Endothelial cell of umbilical vein (primary cell): ENCODE results near the gene ITPRID1. TPM values are rescaled to one million over a fixed set of nuclear protein-coding genes. Genes with fewer than 3 reads are reported as not detected.

ENCODE experiments used
- BruUV-seq: library from RNA; stranded (reverse); fragments of 400-500 nt; replicated peaks from 2 replicates; lab custom pipeline; 2021; lab: Mats Ljungman, UMichigan
- CTCF ChIA-PET: fragments of 300-600, 350-600 bp; sonication (Branson Sonifier 250); formaldehyde crosslinking; loops from one replicate; lab custom pipeline; 2021; ENCODE audit warnings: antibody characterized with exemption, inconsistent platforms; lab: Charles Lee
- POLR2A ChIA-PET: fragments of 300-600, 350-600 bp; sonication (Branson Sonifier 250); formaldehyde crosslinking; loops from one replicate; lab custom pipeline; 2021; ENCODE audit warnings: antibody characterized with exemption, inconsistent platforms; lab: Charles Lee
- DNase-seq: peaks from one replicate; pipeline ENCODE4 v3.0.0-alpha.2; 2011; ENCODE audit warnings: low read depth, low spot score
- FAIRE-seq: peaks from 2 replicates; lab custom pipeline; 2011; peaks lifted over from hg19 to GRCh38; lab: Jason Lieb, UNC
- H2AFZ ChIP-seq: 2 replicates; pipeline ENCODE4 v1.6.0; 2012; ENCODE audit warnings: low read depth, low read length, control low read depth, inconsistent platforms
- H3K27ac ChIP-seq: 2 replicates; pipeline ENCODE4 v1.5.1; 2011; ENCODE audit warnings: low read depth, mild to moderate bottlenecking, control low read depth, low read length, moderate library complexity; ENCODE audit not compliant: insufficient read depth
- H3K27me3 ChIP-seq, 2 experiments: 2 replicates each; pipeline versions ENCODE4 v1.6.0 to v1.6.1; 2011; ENCODE audit warnings: low read length in 2 of 2, mixed read lengths in 1 of 2; ENCODE audit not compliant: control insufficient read depth in 2 of 2, insufficient read depth in 2 of 2
- H3K36me3 ChIP-seq, 2 experiments: 2 replicates in 1 of 2; 3 replicates in 1 of 2; pipeline ENCODE4 v1.5.1; 2011; ENCODE audit warnings: low read length in 2 of 2, mild to moderate bottlenecking in 1 of 2, moderate library complexity in 1 of 2; ENCODE audit not compliant: control insufficient read depth in 2 of 2, insufficient read depth in 2 of 2; ENCODE audit errors: extremely low read depth in 1 of 2
- H3K4me1 ChIP-seq: 3 replicates; pipeline ENCODE4 v1.5.1; 2011; ENCODE audit warnings: mild to moderate bottlenecking, low read length; ENCODE audit not compliant: control insufficient read depth, insufficient read depth; ENCODE audit errors: extremely low read depth
- H3K4me2 ChIP-seq: 2 replicates; pipeline ENCODE4 v1.6.1; 2011; ENCODE audit warnings: low read length, control low read depth, mixed read lengths; ENCODE audit not compliant: insufficient read depth
- H3K4me3 ChIP-seq, 3 experiments: fragments of 200-600 bp in 1 of 3; sonication (generic), shearing (Covaris generic) in 1 of 3; replicated peaks in 1 of 3; 2 replicates each; pipeline ENCODE4 v1.5.1; 2011 to 2016; ENCODE audit warnings: control low read depth in 3 of 3, low read length in 3 of 3, mild to moderate bottlenecking in 2 of 3, inconsistent platforms in 1 of 3, low read depth in 1 of 3, moderate library complexity in 1 of 3; ENCODE audit not compliant: insufficient read depth in 1 of 3
- H3K79me2 ChIP-seq: 2 replicates; pipeline ENCODE4 v1.6.0; 2012; ENCODE audit warnings: low read length, inconsistent platforms; ENCODE audit not compliant: control insufficient read depth, insufficient read depth
- H3K9ac ChIP-seq: replicated peaks from 2 replicates; pipeline ENCODE3; 2011; ENCODE audit warnings: low read length, control low read depth; ENCODE audit not compliant: insufficient read depth; ENCODE audit errors: extremely low read depth
- H3K9me1 ChIP-seq: replicated peaks from 3 replicates; pipeline ENCODE4 v1.6.0; 2011; ENCODE audit warnings: mild to moderate bottlenecking, low read length; ENCODE audit not compliant: control insufficient read depth, insufficient read depth; ENCODE audit errors: extremely low read depth
- H3K9me3 ChIP-seq: replicated peaks from 2 replicates; pipeline ENCODE4 v1.5.1; 2012; ENCODE audit warnings: low read length, inconsistent platforms; ENCODE audit not compliant: control insufficient read depth, insufficient read depth
- H4K20me1 ChIP-seq: replicated peaks from 2 replicates; pipeline ENCODE3; 2011; ENCODE audit warnings: mild to moderate bottlenecking, low read length; ENCODE audit not compliant: control insufficient read depth, insufficient read depth; ENCODE audit errors: extremely low read depth
- CTCF ChIP-seq, 2 donors: IDR thresholded peaks; 1 replicate in 1 of 2; 2 replicates in 1 of 2; pipeline ENCODE4 v1.5.1; 2011; ENCODE audit warnings: low read length in 2 of 2, mild to moderate bottlenecking in 2 of 2, moderate library complexity in 2 of 2, control low read depth in 1 of 2, inconsistent platforms in 1 of 2, low read depth in 1 of 2; ENCODE audit not compliant: insufficient read depth in 1 of 2; ENCODE audit errors: extremely low read depth in 1 of 2
- EZH2 ChIP-seq: IDR thresholded peaks from 2 replicates; pipeline ENCODE4 v1.6.1; 2012; ENCODE audit warnings: borderline replicate concordance, low read depth, mild to moderate bottlenecking, moderate library complexity, low read length, inconsistent platforms; ENCODE audit not compliant: severe bottlenecking
- FOS ChIP-seq: IDR thresholded peaks from 2 replicates; pipeline ENCODE4 v1.6.1; 2011; ENCODE audit warnings: mild to moderate bottlenecking, low read length, moderate library complexity, borderline replicate concordance; ENCODE audit not compliant: insufficient read depth
- GATA2 ChIP-seq: IDR thresholded peaks from 2 replicates; pipeline ENCODE4 v1.7.0; 2011; ENCODE audit warnings: low read depth, mild to moderate bottlenecking, moderate library complexity, mixed read lengths, low read length; ENCODE audit not compliant: insufficient read length, insufficient read depth
- JUN ChIP-seq: IDR thresholded peaks from 2 replicates; pipeline ENCODE4 v1.6.1; 2011; ENCODE audit warnings: borderline replicate concordance, low read depth; ENCODE audit not compliant: insufficient read length, insufficient read depth
- MAX ChIP-seq: IDR thresholded peaks from 2 replicates; pipeline ENCODE4 v1.6.1; 2011; ENCODE audit not compliant: insufficient read depth, insufficient read length
- MYC ChIP-seq: IDR thresholded peaks from one replicate; pipeline ENCODE4 v1.6.1; 2011; ENCODE audit warnings: mild to moderate bottlenecking, low read depth, low read length
- POLR2A ChIP-seq: IDR thresholded peaks from 2 replicates; pipeline ENCODE4 v1.6.1; 2012; ENCODE audit warnings: low read depth, mild to moderate bottlenecking, control low read depth, low read length
- POLR2AphosphoS5 ChIP-seq: IDR thresholded peaks from 2 replicates; pipeline ENCODE4 v1.6.1; 2012; ENCODE audit warnings: low read depth, mild to moderate bottlenecking, control low read depth, low read length, moderate library complexity; ENCODE audit not compliant: insufficient read depth
- dilution Hi-C: fragments of 300-500 bp; cut with MboI; formaldehyde crosslinking; loops from one replicate; pipeline ENCODE4 v1.15.0; 2019; ENCODE audit warnings: low sequenced_read_pairs; ENCODE audit not compliant: extremely low pct_ligation_motif_present
- intact Hi-C: fragments of 100-400 bp; cut with micrococcal nuclease; formaldehyde crosslinking; loops from one replicate; pipeline ENCODE4 v1.10.0; 2022
- polyA plus RNA-seq, 4 experiments: library from polyadenylated mRNA; depleted of rRNA in 3 of 4; stranded (reverse) in 3 of 4; unstranded in 1 of 4; fragments of >200 nt; gene quantifications; 2 replicates each; pipeline versions ENCODE4 v1.2.1 to v1.2.3, GENCODE V29; 2011 to 2012; ENCODE audit warnings: missing spikeins in 1 of 4
- total RNA-seq: library from RNA; stranded (reverse); gene quantifications from 2 replicates; pipeline ENCODE4 v1.2.3, GENCODE V29; 2021

Gene ITPRID1
- total and polyA plus RNA-seq, 2 donors (not counting 3 experiments of a cell fraction or from before 2014, with no cell fraction given): not detected

DNA sequence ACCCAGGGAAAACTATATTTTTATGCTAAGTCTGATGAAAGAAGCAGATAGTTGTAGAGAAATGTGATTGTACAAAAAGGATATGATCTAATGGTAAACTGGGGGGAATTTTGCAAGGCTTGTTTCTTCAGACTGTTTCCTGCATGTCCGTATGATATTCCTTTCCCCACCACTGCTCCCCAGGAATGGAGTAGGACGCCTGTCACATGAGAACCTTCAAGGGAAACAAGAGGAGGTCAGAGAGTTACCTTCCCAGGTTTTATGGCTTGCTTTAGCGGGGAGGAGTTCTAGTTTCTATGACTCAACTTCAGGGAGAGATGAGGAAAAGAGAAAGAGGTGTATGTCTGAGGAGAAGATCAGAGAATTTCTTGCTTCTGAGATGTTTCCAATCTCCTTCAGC is 16.4 kb upstream of the ITPRID1 start:
- ChIA-PET POLR2A (no interaction called here), CTCF (interaction anchor here (0.6 kb wide), 1 partner anchor 362 kb away, joined by 4 read pairs; no protein-coding TSS in a partner anchor)
- Histone ChIP-seq H3K9me3 (no peaks in the 10 kb centered on the region), H2AFZ (no peak overlapping the region), H3K4me3 (no peak overlapping the region), H3K9ac (no peak overlapping the region), H3K9me1 (no peaks in the 10 kb centered on the region), H3K4me2 (no peak overlapping the region), H3K36me3 (no peaks in the 10 kb centered on the region), H3K79me2 (no peaks in the 10 kb centered on the region), H3K27ac (no peak overlapping the region), H3K4me1 (no peaks in the 10 kb centered on the region), H3K27me3 (no peaks in the 10 kb centered on the region), H4K20me1 (no peaks in the 10 kb centered on the region)
- intact Hi-C loops (no loop called here), dilution Hi-C loops (no loop called here)
- no TSS peak for BruUV-seq
- FAIRE-seq (no peak), DNase-seq (no peak)
- no peak for TF ChIP-seq CTCF (IDR thresholded peaks at IDR 0.05; ENCODE audit: extremely low read depth in 1 of 2, insufficient read depth in 1 of 2, low read depth in 1 of 2, low read length in 2 of 2)
- TF ChIP-seq POLR2AphosphoS5: no peak
- TF ChIP-seq JUN: no peak
- TF ChIP-seq MYC: no peak
- no peak for TF ChIP-seq EZH2
- no peak for TF ChIP-seq POLR2A
- no peak for TF ChIP-seq FOS
- TF ChIP-seq GATA2: no peak
- no peak for TF ChIP-seq MAX
